ENCODE results near the gene CHI3L2. TPM values are rescaled to one million over a fixed set of nuclear protein-coding genes. Genes with fewer than 3 reads are reported as not detected.

CHI3L2 gene
- total and polyA plus RNA-seq, 2 of the 13 experiments (the other 11 are each of a cell fraction or from before 2014, with no cell fraction given) = 0.46 to 1.7 TPM

DNA sequence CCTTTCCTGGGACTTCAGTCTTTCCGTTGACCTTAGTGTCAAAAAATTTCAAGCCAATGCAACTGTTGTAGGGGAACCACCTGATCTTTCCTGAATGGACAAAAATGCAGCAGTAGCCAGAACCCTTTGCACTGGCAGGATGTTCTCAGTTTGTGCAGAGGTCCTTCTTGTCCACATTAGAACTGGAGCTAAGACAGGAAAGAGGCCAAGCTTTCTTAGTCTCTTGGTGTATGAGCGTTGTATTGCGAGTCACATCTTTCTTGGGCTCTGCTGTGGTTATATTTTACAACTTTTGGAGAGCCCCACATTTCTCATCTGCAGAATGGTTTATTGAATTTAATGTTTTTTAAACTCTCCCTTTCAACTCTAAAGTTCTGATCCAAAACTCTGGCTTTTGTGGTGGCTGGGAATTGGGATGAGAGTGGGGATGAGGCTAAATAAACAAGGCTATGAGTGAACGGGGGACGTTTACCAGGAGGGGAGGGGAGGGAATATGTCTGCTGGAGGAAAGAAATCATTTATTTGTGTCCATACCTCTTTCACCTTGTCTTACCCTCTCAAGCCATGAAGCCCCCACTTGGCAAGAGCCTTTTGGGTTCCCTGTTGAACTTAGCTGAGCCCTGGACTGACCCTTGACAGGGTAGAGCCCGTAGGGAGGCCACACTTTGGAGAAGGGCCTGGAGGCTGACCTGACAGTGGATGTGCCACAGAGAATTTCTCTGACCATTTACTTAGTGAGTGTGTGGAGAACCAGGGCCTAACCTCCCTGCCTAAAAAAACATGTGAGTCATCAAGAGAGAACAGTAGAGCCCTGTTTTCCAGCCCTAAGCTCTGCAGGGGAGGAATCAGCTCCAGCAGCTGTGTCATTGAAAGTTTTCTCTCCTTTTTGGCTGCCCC, 586 bp downstream of the CHI3L2 start (continued):
- TF ChIP-seq, protein P1, sequence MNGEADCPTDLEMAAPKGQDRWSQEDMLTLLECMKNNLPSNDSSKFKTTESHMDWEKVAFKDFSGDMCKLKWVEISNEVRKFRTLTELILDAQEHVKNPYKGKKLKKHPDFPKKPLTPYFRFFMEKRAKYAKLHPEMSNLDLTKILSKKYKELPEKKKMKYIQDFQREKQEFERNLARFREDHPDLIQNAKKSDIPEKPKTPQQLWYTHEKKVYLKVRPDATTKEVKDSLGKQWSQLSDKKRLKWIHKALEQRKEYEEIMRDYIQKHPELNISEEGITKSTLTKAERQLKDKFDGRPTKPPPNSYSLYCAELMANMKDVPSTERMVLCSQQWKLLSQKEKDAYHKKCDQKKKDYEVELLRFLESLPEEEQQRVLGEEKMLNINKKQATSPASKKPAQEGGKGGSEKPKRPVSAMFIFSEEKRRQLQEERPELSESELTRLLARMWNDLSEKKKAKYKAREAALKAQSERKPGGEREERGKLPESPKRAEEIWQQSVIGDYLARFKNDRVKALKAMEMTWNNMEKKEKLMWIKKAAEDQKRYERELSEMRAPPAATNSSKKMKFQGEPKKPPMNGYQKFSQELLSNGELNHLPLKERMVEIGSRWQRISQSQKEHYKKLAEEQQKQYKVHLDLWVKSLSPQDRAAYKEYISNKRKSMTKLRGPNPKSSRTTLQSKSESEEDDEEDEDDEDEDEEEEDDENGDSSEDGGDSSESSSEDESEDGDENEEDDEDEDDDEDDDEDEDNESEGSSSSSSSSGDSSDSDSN (CRISPR knock-in tag; IDR thresholded peaks at IDR 0.05) = peak; percentile 42; the same call in 1 of the 2 replicates
- TF ChIP-seq EED (CRISPR knock-in tag; IDR thresholded peaks at IDR 0.05) = no peak
- peak; percentile 58; the same call in 1 of the 2 replicates for TF ChIP-seq BCL6 (CRISPR knock-in tag; IDR thresholded peaks at IDR 0.05)
- no peak for TF ChIP-seq HOXA5 (CRISPR knock-in tag; IDR thresholded peaks at IDR 0.05)
- TF ChIP-seq CEBPG (CRISPR knock-in tag; IDR thresholded peaks at IDR 0.05) = no peak
- 0 out of 2 replicates have a peak, but pooled peaks have one; percentile 7 for TF ChIP-seq ZNF501 (CRISPR knock-in tag; IDR thresholded peaks at IDR 0.05)
- no peak for TF ChIP-seq KDM4B (CRISPR knock-in tag; IDR thresholded peaks at IDR 0.05)
- TF ChIP-seq, protein P2, sequence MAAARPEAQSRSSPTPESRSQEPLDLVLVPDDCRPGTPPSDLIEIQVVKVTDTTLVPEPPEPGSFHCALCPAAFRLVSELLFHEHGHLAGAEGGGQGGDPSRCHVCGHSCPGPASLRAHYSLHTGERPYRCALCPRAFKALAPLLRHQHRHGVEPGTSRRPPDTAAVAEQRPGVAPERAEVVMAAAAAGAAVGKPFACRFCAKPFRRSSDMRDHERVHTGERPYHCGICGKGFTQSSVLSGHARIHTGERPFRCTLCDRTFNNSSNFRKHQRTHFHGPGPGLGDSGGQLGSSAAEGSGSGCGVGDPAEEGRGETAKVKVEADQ (CRISPR knock-in tag; IDR thresholded peaks at IDR 0.05; ENCODE audit: borderline replicate concordance) = no peak
- no peak for TF ChIP-seq ZNF713 (CRISPR knock-in tag; IDR thresholded peaks at IDR 0.05)
- TF ChIP-seq PRPF4 (IDR thresholded peaks at IDR 0.05; ENCODE audit: low read depth, low read length, poor library complexity, severe bottlenecking) = no peak
- TF ChIP-seq, protein P3, sequence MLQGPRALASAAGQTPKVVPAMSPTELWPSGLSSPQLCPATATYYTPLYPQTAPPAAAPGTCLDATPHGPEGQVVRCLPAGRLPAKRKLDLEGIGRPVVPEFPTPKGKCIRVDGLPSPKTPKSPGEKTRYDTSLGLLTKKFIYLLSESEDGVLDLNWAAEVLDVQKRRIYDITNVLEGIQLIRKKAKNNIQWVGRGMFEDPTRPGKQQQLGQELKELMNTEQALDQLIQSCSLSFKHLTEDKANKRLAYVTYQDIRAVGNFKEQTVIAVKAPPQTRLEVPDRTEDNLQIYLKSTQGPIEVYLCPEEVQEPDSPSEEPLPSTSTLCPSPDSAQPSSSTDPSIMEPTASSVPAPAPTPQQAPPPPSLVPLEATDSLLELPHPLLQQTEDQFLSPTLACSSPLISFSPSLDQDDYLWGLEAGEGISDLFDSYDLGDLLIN (CRISPR knock-in tag; IDR thresholded peaks at IDR 0.05; ENCODE audit: borderline replicate concordance) = no peak
- peak; percentile 60 for TF ChIP-seq GATAD2A (CRISPR knock-in tag; IDR thresholded peaks at IDR 0.05)
- TF ChIP-seq ZNF614 (CRISPR knock-in tag; IDR thresholded peaks at IDR 0.05; ENCODE audit: borderline replicate concordance) = no peak
- TF ChIP-seq TP53 (CRISPR knock-in tag; conservative IDR thresholded peaks at IDR 0.05) = 0 out of 2 replicates have a peak, but pooled peaks have one; percentile 42
- TF ChIP-seq NR3C1 (CRISPR knock-in tag; IDR thresholded peaks at IDR 0.05) = no peak
- TF ChIP-seq ZNF432 (CRISPR knock-in tag; IDR thresholded peaks at IDR 0.05; ENCODE audit: borderline replicate concordance) = no peak
- peak; percentile 69; the same call in 1 of the 2 replicates for TF ChIP-seq DPF2 (CRISPR knock-in tag; IDR thresholded peaks at IDR 0.05; ENCODE audit: borderline replicate concordance, low read depth)
- peak; percentile 81 for TF ChIP-seq ASH2L (IDR thresholded peaks at IDR 0.05; ENCODE audit: insufficient read length, low read depth, low read length)
- TF ChIP-seq, protein P4, sequence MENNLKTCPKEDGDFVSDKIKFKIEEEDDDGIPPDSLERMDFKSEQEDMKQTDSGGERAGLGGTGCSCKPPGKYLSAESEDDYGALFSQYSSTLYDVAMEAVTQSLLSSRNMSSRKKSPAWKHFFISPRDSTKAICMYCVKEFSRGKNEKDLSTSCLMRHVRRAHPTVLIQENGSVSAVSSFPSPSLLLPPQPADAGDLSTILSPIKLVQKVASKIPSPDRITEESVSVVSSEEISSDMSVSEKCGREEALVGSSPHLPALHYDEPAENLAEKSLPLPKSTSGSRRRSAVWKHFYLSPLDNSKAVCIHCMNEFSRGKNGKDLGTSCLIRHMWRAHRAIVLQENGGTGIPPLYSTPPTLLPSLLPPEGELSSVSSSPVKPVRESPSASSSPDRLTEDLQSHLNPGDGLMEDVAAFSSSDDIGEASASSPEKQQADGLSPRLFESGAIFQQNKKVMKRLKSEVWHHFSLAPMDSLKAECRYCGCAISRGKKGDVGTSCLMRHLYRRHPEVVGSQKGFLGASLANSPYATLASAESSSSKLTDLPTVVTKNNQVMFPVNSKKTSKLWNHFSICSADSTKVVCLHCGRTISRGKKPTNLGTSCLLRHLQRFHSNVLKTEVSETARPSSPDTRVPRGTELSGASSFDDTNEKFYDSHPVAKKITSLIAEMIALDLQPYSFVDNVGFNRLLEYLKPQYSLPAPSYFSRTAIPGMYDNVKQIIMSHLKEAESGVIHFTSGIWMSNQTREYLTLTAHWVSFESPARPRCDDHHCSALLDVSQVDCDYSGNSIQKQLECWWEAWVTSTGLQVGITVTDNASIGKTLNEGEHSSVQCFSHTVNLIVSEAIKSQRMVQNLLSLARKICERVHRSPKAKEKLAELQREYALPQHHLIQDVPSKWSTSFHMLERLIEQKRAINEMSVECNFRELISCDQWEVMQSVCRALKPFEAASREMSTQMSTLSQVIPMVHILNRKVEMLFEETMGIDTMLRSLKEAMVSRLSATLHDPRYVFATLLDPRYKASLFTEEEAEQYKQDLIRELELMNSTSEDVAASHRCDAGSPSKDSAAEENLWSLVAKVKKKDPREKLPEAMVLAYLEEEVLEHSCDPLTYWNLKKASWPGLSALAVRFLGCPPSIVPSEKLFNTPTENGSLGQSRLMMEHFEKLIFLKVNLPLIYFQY (CRISPR knock-in tag; IDR thresholded peaks at IDR 0.05; ENCODE audit: borderline replicate concordance) = no peak
- TF ChIP-seq KDM1A (CRISPR knock-in tag; IDR thresholded peaks at IDR 0.05) = 0 out of 2 replicates have a peak, but pooled peaks have one; percentile 17
- peak; percentile 83; the same call in 1 of the 2 replicates for TF ChIP-seq ZNF775 (CRISPR knock-in tag; IDR thresholded peaks at IDR 0.05; ENCODE audit: borderline replicate concordance)
- TF ChIP-seq NFYB (CRISPR knock-in tag; IDR thresholded peaks at IDR 0.05) = no peak

All from HepG2 (cell line).